K562 (cell line): ENCODE results near the gene FAAH.

Experiments
- ASH1L ChIP-seq: fragments of 450-650 bp; IDR thresholded peaks from 2 replicates; pipeline ENCODE4 v1.6.1; 2018; ENCODE audit warnings: borderline replicate concordance, mild to moderate bottlenecking, low read depth; ENCODE audit not compliant: partially characterized antibody
- ATF3 ChIP-seq, 2 experiments: fragments of 450-650 bp in 1 of 2; sonication (generic) in 1 of 2; formaldehyde crosslinking in 1 of 2; IDR thresholded peaks in 1 of 2; conservative IDR thresholded peaks in 1 of 2; 2 replicates each; pipeline versions ENCODE4 v1.6.1 to v1.8.1; 2016 to 2023; ENCODE audit warnings: mild to moderate bottlenecking in 2 of 2, moderate library complexity in 2 of 2, inconsistent platforms in 1 of 2, missing genetic modification reagents in 1 of 2
- CTCF ChIP-seq, 3 experiments: IDR thresholded peaks in 2 of 3; conservative IDR thresholded peaks in 1 of 3; 2 replicates each; pipeline ENCODE4 v1.5.1; 2011 to 2012; ENCODE audit warnings: low read length in 3 of 3, mild to moderate bottlenecking in 3 of 3, control low read depth in 2 of 3, improper control_type of control experiment in 1 of 3, inconsistent platforms in 1 of 3, low read depth in 1 of 3, mixed read lengths in 1 of 3, moderate library complexity in 1 of 3; ENCODE audit not compliant: insufficient read depth in 2 of 3
- ILK ChIP-seq: fragments of 450-650 bp; IDR thresholded peaks from 2 replicates; pipeline ENCODE4 v1.6.1; 2016; ENCODE audit warnings: missing genetic modification characterization, low read depth, mild to moderate bottlenecking, missing compliant biosample characterization, moderate library complexity, borderline replicate concordance
- JUNB ChIP-seq: fragments of 450-650 bp; formaldehyde crosslinking; conservative IDR thresholded peaks from 2 replicates; pipeline ENCODE4 v1.4.0; 2020; ENCODE audit warnings: mild to moderate bottlenecking
- MGA ChIP-seq: fragments of 450-650 bp; IDR thresholded peaks from 2 replicates; pipeline ENCODE4 v1.6.1; 2016; ENCODE audit warnings: mild to moderate bottlenecking, moderate library complexity
- POLR2AphosphoS5 ChIP-seq: IDR thresholded peaks from 2 replicates; pipeline ENCODE4 v1.6.1; 2011; ENCODE audit warnings: mild to moderate bottlenecking, low read depth, low read length, moderate library complexity; ENCODE audit not compliant: control insufficient read depth, insufficient read depth
- RCOR1 ChIP-seq, 2 experiments: IDR thresholded peaks; 2 replicates each; pipeline ENCODE4 v1.6.1; 2012; ENCODE audit warnings: low read depth in 2 of 2, low read length in 2 of 2, borderline replicate concordance in 1 of 2, improper control_type of control experiment in 1 of 2
- SNAPC5 ChIP-seq: fragments of 250-450 bp; sonication (Bioruptor Pico); IDR thresholded peaks from 2 replicates; pipeline ENCODE4 v1.8.0; 2021; ENCODE audit warnings: moderate library complexity, mild to moderate bottlenecking, inconsistent platforms
- TRIM24 ChIP-seq, 2 experiments: fragments of 450-650 bp; IDR thresholded peaks; 2 replicates each; pipeline ENCODE4 v1.6.1; 2016
- ZBTB49 ChIP-seq: sonication (generic); formaldehyde crosslinking; IDR thresholded peaks from 2 replicates; pipeline ENCODE4 v1.8.0; 2022; ENCODE audit warnings: missing genetic modification reagents, mild to moderate bottlenecking, borderline replicate concordance
- ZNF239 ChIP-seq: fragments of 250-450 bp; sonication (Bioruptor Pico); IDR thresholded peaks from 2 replicates; pipeline ENCODE4 v1.4.0; 2020; ENCODE audit warnings: mild to moderate bottlenecking
- ZNF324 ChIP-seq: fragments of 250-450 bp; sonication (Bioruptor Pico); IDR thresholded peaks from 2 replicates; pipeline ENCODE4 v1.4.0; 2020; ENCODE audit warnings: mild to moderate bottlenecking

- TF ChIP-seq MGA (no peak), ZBTB49 (CRISPR knock-in tag) (no peak), POLR2AphosphoS5 (no peak), CTCF (IDR thresholded peaks at IDR 0.05 in 2 of 3, conservative IDR thresholded peaks at IDR 0.05 in 1 of 3; ENCODE audit: insufficient read depth in 2 of 3, low read depth in 1 of 3, low read length in 3 of 3) (no peak), JUNB (CRISPR knock-in tag) (no peak), RCOR1 (IDR thresholded peaks at IDR 0.05; ENCODE audit: borderline replicate concordance in 1 of 2, low read depth in 2 of 2, low read length in 2 of 2) (no peak), ZNF239 (CRISPR knock-in tag) (no peak), ASH1L (no peak), SNAPC5 (no peak), ZNF324 (CRISPR knock-in tag) (no peak), TRIM24 (IDR thresholded peaks at IDR 0.05) (no peak), ATF3 (IDR thresholded peaks at IDR 0.05) (no peak), ATF3 (CRISPR knock-in tag; conservative IDR thresholded peaks at IDR 0.05) (no peak), ILK (tag) (no peak)
Measured at GRCh38 chr1:46422261-46422871, 28.2 kb downstream of the FAAH start.
